Parathyroid adenoma (tissue), 2 donors: Measurements from ENCODE around the gene IL17A.
A peak's percentile ranks its signal among the peaks of the same experiment; 100 is the strongest.

Source experiments
- H2AFZ ChIP-seq: fragments of 300-600 bp; sonication (generic); one replicate; pipeline ENCODE4 v1.7.0; 2017; ENCODE audit warnings: antibody characterized with exemption, mild to moderate bottlenecking
- H3K27ac ChIP-seq: fragments of 300-600 bp; sonication (generic); one replicate; pipeline ENCODE4 v1.7.0; 2017
- H3K27me3 ChIP-seq: fragments of 300-600 bp; sonication (generic); one replicate; pipeline ENCODE4 v1.7.0; 2017; ENCODE audit warnings: low read length; ENCODE audit not compliant: control insufficient read depth, insufficient read depth
- H3K36me3 ChIP-seq: fragments of 300-600 bp; sonication (generic); one replicate; pipeline ENCODE4 v1.7.0; 2017; ENCODE audit warnings: low read length; ENCODE audit not compliant: control insufficient read depth, insufficient read depth
- H3K4me1 ChIP-seq: fragments of 300-600 bp; sonication (generic); one replicate; pipeline ENCODE4 v1.7.0; 2017; ENCODE audit warnings: control low read depth
- H3K4me2 ChIP-seq: fragments of 300-600 bp; sonication (generic); one replicate; pipeline ENCODE4 v1.7.0; 2017; ENCODE audit warnings: low read length
- H3K4me3 ChIP-seq: fragments of 300-600 bp; sonication (generic); one replicate; pipeline ENCODE4 v1.7.0; 2017; ENCODE audit warnings: low read depth, low read length
- H3K79me2 ChIP-seq: fragments of 300-600 bp; sonication (generic); one replicate; pipeline ENCODE4 v1.7.0; 2017; ENCODE audit warnings: control low read depth
- H3K9ac ChIP-seq: fragments of 300-600 bp; sonication (generic); one replicate; pipeline ENCODE4 v1.7.0; 2017; ENCODE audit warnings: mild to moderate bottlenecking
- H3K9me3 ChIP-seq: fragments of 300-600 bp; sonication (generic); one replicate; pipeline ENCODE4 v1.7.0; 2017; ENCODE audit warnings: low read length; ENCODE audit not compliant: control insufficient read depth
- TF ChIP-seq, protein P1 (sequence below): fragments of 300-600 bp; sonication (generic); IDR thresholded peaks from one replicate; pipeline ENCODE4 v1.7.0; 2017; ENCODE audit warnings: antibody characterized with exemption, mild to moderate bottlenecking
- donor health status: primary hyperparathyroidism.

The IL17A gene

DNA sequence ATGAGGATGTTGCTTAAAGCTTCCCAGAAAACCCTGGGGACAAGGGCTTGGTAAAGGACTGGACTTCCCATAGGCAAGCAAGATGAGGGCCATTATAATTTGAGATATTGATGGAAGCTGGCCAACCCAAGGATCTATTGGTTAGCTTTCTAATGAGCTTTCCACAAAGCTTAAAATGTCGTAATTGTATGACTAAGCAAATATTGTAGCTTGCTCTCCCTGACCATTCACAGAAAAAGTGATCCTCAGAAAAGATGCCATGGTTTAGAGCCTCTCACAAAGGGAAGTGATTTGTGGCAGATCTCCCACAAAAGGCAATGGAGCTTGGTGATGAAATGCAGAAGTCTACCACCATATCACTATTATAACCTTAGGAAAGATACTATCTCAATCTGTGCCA lies 44.5 kb downstream of the IL17A start:
- no peak overlapping the region for H2AFZ ChIP-seq
- TF ChIP-seq, protein P1, sequence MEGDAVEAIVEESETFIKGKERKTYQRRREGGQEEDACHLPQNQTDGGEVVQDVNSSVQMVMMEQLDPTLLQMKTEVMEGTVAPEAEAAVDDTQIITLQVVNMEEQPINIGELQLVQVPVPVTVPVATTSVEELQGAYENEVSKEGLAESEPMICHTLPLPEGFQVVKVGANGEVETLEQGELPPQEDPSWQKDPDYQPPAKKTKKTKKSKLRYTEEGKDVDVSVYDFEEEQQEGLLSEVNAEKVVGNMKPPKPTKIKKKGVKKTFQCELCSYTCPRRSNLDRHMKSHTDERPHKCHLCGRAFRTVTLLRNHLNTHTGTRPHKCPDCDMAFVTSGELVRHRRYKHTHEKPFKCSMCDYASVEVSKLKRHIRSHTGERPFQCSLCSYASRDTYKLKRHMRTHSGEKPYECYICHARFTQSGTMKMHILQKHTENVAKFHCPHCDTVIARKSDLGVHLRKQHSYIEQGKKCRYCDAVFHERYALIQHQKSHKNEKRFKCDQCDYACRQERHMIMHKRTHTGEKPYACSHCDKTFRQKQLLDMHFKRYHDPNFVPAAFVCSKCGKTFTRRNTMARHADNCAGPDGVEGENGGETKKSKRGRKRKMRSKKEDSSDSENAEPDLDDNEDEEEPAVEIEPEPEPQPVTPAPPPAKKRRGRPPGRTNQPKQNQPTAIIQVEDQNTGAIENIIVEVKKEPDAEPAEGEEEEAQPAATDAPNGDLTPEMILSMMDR: no peak
- no peaks in the 10 kb centered on the region for H3K27me3 ChIP-seq
- H3K4me3 ChIP-seq: no peak overlapping the region
- H3K9ac ChIP-seq: no peak overlapping the region
- H3K4me1 ChIP-seq: no peaks in the 10 kb centered on the region
- H3K36me3 ChIP-seq: no peaks in the 10 kb centered on the region
- H3K9me3 ChIP-seq: no peaks in the 10 kb centered on the region
- H3K79me2 ChIP-seq: no peaks in the 10 kb centered on the region
- H3K4me2 ChIP-seq: no peak overlapping the region
- no peak overlapping the region for H3K27ac ChIP-seq

DNA sequence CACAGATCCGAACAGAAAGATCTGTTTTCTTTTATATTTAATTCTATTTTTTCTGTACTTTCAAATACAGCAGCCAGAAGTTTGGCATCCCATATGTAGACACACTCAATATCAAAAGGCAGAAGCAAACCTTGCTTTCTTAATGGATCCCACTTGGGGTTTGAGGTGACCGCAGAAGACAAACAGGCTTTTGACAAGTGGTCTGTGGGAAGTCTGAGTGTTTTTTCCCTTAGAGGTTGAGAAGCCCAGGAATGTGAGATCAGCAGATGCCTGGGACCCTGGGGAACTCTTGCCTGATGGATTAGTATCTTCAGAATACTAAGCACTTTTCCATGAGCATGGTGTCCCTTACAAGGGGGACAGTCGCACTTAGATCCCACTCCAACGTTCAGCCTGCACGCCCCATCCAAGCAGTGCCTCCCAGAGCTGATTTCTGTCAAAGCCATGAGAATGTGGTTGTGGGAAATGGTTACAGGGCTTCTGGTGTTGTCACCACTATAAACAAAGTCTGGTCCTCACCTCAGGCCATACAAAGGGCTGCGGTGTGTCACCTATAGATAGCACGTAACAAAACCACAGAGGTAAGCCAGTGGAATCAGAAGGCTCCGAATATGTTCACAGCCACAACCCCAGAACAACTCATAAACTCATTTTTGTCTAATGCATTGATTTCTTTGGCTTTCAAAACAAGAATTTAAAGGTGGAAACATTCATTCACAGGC lies 45.4 kb downstream of the IL17A start:
- no peak overlapping the region for H2AFZ ChIP-seq
- H3K36me3 ChIP-seq: no peaks in the 10 kb centered on the region
- H3K27me3 ChIP-seq: no peaks in the 10 kb centered on the region
- no peak overlapping the region for H3K4me3 ChIP-seq
- no peaks in the 10 kb centered on the region for H3K9me3 ChIP-seq
- no peaks in the 10 kb centered on the region for H3K4me1 ChIP-seq
- H3K4me2 ChIP-seq: no peak overlapping the region
- no peaks in the 10 kb centered on the region for H3K79me2 ChIP-seq
- TF ChIP-seq, protein P1: no peak
- H3K9ac ChIP-seq: no peak overlapping the region
- H3K27ac ChIP-seq: no peak overlapping the region

DNA sequence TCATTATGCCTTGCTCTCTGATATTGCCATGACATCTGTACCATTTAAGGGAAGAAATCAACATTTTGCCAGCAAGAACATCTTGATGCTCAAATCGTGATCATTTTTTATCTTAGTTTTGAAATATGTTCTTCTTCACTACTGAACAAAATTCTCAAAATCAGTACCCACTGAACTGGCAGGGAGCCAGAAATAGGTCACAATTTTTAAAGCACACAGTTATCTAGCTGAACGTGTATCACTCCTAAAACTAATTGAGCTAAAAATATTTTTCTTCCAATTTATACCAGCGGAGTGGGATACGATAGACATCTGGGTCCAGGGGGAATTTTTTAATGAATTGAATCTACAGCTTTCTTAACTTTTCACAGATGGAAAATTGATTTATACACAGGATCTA lies 46.8 kb downstream of the IL17A start:
- Histone ChIP-seq H3K9me3 (no peaks in the 10 kb centered on the region), H3K4me2 (no peak overlapping the region), H3K27ac (no peak overlapping the region), H3K9ac (no peak overlapping the region), H3K36me3 (no peaks in the 10 kb centered on the region), H3K4me1 (no peaks in the 10 kb centered on the region), H2AFZ (no peak overlapping the region), H3K4me3 (no peak overlapping the region), H3K79me2 (no peaks in the 10 kb centered on the region), H3K27me3 (no peaks in the 10 kb centered on the region)
- TF ChIP-seq, protein P1: no peak

DNA sequence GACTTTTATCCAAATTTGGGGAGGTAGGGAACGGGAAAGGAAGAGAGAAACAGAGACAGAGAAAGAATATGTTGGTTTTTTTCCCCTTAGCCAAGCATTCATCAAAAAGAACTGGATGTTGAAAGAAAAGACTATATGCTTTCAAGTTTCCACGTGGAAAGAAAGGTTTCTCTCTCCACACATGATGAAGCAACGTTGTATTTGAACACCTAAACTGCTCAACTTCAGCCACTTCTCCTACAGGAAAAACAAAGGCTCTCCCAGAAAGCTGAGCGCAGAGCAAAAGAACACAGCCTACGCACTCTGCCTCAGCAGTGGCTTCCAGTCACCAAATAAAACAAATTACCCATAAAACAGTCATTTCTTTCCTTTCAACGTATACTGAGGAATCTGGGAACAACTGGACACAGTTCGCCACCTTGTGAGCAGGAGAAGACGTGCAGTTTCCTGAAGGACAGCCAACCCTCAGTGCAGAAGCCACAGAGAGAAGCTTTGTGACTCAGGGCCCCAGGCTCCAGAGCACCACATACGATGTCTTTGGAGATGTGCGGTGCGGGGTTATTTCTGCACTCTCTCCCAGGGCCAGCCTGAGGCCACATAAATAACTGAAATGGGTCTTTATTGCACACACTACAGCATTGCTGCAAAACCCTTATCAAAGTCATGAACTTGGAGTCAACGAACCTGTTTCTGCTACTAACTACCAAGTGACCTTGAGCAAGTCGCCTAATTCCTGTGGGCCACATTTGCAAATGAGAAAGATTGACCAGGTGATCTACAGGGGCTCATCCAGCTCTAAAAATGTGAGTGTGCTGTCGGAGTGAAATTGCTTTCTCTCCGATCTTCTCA lies 48.0 kb downstream of the IL17A start:
- H3K27me3 ChIP-seq: no peaks in the 10 kb centered on the region
- no peaks in the 10 kb centered on the region for H3K36me3 ChIP-seq
- no peaks in the 10 kb centered on the region for H3K9me3 ChIP-seq
- no peak overlapping the region for H3K27ac ChIP-seq
- peak overlapping the region; percentile 45 for H2AFZ ChIP-seq
- no peaks in the 10 kb centered on the region for H3K79me2 ChIP-seq
- no peak overlapping the region for H3K4me3 ChIP-seq
- no peak overlapping the region for H3K9ac ChIP-seq
- H3K4me1 ChIP-seq: no peaks in the 10 kb centered on the region
- TF ChIP-seq, protein P1: peak; percentile 42
- no peak overlapping the region for H3K4me2 ChIP-seq
